Ovary (tissue), 3 donors: ENCODE data around the gene C17orf114.

Source experiments
- CTCF ChIP-seq, 3 donors: fragments of 450-650 bp in 2 of 3; fragments of 200-600 bp in 1 of 3; IDR thresholded peaks; one replicate each; pipeline versions ENCODE4 v1.5.1 to v1.8.0; 2016 to 2022; ENCODE audit warnings: antibody characterized with exemption in 3 of 3, mild to moderate bottlenecking in 1 of 3
- EP300 ChIP-seq: sonication (generic); formaldehyde crosslinking; IDR thresholded peaks from one replicate; pipeline ENCODE4 v1.6.1; 2017; ENCODE audit warnings: antibody characterized with exemption
- donor health status: DM: no; HTN: no; CAD: no.

- TF ChIP-seq EP300, result no peak
- no peak for TF ChIP-seq CTCF (IDR thresholded peaks at IDR 0.05)
Measured at GRCh38 chr17:4842376-4842775, 40.2 kb upstream of the C17orf114 start.
